GM21737 (cell line): ENCODE results near the gene STX7.
A peak's percentile ranks its signal among the peaks of the same experiment; 100 is the strongest.

Experiments used
- ATAC-seq: cut with Tn5 transposase; IDR thresholded peaks from one replicate; pipeline ENCODE4 v1.9.1; 2021; ENCODE audit warnings: mild to moderate bottlenecking, moderate library complexity; ENCODE audit not compliant: unreplicated experiment

STX7 gene

GRCh38 chr6:132506869-132507808, 5.8 kb downstream of the STX7 start:
- ATAC-seq, result no peak

DNA sequence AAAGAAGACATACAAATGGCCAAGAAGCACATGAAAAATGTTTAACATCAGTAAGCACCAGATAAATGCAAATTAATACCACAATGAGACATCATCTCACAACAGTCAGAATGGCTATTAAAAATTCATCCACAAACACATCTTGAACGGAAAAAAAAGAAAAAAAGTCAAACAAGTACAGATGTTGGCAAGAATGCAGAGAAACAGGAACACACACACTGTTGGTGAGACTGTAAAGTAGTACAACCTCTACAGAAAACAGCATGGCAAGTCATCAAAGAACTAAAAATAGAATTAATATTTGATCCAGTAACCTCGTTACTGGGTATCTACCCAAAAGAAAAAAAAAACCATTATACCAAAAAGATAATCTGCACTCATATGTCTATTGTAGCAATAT, 6.5 kb downstream of the STX7 start:
- no peak for ATAC-seq

GRCh38 chr6:132505158-132505557, 7.8 kb downstream of the STX7 start:
- ATAC-seq, result no peak

GRCh38 chr6:132504757-132505156, 8.2 kb downstream of the STX7 start:
- ATAC-seq, result no peak

DNA sequence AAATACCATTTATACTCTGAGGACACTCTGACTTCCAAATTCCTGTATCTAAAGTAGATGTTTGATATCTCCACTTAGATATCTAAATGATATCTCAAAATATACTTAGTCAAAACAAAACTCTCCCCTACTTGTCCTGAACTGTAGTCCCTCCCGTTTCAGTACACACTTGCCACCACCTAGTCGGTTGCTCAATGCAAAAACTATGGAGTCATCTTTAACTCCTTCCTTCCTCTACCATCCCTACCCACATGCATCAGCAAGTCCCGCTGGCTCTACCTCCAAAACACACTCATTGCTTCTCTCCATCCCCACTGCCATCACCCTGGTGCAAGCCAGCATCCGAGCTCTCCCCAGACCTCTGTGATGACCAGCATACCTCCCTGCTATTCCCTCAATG, 13.2 kb downstream of the STX7 start:
- ATAC-seq, result no peak

DNA sequence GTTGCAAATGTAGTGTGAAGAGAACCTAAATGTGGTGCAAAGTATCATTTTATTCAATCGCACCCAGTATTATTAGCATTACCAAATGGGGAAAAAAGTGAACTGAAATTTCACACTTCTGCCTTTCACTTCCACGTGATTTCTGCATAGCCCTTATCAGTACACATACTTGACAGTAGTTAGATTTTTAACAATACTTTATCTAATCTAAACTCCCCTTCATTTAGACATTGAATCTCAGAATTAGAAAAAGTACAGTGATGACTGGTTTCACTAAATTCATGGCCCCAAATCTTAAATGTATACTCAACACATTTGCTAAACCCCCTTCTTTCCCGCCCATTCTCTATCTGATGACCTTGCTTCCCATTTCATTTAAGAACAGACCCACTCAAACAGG, 14.3 kb downstream of the STX7 start:
- ATAC-seq, result peak; percentile 35

- no peak for ATAC-seq
Observed at GRCh38 chr6:132496519-132497180, 16.3 kb downstream of the STX7 start.

- peak; percentile 44 for ATAC-seq
Observed at GRCh38 chr6:132495604-132496079, 17.3 kb downstream of the STX7 start.

DNA sequence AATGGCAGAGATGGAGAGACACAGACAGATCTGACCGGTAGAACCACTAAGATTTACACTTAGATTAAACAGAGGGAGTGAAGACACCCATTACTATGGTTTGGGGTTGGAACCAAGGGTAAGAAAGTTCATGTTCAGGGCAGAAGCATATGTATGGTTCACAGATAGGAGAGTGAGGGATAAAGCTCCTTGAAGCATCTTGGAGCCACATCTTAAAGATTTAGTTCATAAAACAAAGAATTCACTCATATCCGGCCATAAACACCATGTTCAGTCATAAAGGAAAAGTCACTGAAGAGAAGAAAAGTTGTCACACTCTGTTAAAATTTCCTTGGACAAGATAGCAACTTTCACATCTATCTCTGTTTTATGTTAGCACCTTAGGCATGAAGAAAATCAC, 18.0 kb downstream of the STX7 start:
- ATAC-seq, result no peak

- ATAC-seq, result no peak
Observed at GRCh38 chr6:132491881-132492280, 21.0 kb downstream of the STX7 start.

GRCh38 chr6:132491303-132491702, 21.6 kb downstream of the STX7 start:
- ATAC-seq, result no peak

DNA sequence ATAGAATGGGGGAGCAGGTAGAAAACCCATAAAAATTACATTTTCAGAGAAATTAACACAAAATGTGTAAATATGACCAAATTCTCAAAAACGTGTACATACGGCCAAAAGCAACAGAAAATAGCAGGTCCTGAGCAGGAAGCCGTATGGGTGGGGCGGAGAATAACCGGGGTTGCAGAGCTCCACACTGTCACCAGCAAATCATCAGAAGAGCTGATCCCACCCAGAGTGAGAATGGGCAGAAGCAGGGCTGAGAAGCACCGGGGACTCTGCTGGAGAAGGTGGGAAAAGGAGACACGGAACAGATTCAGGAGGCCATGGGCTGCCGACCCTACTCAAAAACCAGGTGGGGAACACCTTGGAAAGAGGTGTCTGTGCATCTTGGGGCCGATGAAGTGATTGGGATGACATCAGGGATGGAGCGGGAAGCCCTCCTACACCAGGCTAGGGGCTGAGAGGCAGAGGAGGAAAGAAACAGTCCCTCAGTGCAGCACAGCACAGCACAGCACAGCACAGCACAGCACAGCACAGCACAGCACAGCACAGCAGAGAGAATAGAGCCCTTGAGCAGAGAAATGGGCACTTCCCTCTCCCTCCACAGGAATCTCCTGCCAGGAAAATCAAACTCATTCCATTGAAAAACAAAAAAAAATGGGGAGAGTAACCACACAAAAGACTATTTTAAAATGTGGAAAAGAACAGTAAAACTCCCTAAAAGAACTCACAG, 22.3 kb downstream of the STX7 start:
- peak; percentile 63 for ATAC-seq

GRCh38 chr6:132490024-132490423, 22.9 kb downstream of the STX7 start:
- peak; percentile 44 for ATAC-seq

- no peak for ATAC-seq
Observed at GRCh38 chr6:132489376-132489775, 23.5 kb downstream of the STX7 start.

GRCh38 chr6:132487762-132488161, 25.2 kb downstream of the STX7 start:
- ATAC-seq, result no peak

- no peak for ATAC-seq
Observed at GRCh38 chr6:132484680-132485018, 28.3 kb downstream of the STX7 start.

DNA sequence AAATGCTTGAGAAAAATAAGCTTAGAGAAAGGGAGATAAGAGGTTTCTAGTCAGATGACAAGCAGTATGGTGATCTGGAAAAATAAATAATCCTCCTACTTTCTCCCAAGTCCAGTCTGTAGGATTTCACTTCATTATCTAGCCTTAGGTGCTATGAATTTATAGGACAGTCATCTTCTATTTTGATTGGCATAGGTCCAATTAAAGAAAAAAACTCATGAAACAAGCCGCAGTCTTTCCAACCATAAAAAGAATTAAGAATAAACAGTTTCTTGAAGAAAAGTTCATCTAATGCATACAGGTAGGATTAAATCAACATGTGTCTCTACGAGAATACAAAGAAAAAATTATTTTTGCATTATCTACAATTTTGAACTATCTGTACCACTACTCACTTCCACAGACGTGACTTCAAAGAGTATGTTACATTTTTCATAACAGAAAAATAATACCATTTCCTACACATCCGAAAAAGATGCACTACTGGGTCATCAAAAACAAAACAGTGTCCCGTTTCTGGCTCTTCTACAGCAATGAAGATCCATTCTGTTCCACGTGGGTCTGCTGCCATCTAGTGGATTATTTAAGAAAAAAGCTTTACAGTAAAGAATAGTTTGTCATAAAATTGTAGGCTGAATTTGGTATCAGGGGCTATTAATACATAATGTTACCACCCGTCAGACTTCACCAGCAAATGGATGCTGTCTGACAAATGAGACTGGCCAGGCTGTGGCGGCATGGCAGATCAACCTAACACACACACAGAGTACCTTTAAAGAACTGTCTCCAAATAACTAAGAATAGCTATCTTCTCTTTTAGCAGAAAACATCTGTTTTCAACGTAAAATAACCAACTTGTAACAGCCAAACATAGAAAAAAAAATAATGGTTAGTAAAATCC, 28.9 kb downstream of the STX7 start:
- peak; percentile 69 for ATAC-seq

DNA sequence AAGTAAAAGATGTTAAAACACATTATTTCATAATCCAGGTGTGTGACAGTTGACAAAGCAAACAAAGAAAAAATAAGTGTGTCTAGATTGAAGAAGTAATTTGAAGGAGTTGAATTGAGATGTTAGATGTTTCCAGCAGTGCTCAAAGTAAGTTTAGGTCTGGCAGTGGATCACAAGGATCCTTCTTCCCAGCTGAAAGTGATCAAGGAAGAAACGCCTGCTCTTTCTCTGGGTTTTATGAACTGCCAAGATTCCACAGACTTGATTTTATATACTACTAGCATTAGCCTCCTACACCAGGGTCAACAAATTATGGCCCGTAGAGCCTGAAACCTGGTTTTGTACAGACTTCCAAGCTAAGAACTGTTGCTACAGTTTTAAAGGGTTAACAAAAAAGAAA, 30.3 kb downstream of the STX7 start:
- no peak for ATAC-seq

GRCh38 chr6:132481189-132481588, 31.7 kb downstream of the STX7 start:
- no peak for ATAC-seq

DNA sequence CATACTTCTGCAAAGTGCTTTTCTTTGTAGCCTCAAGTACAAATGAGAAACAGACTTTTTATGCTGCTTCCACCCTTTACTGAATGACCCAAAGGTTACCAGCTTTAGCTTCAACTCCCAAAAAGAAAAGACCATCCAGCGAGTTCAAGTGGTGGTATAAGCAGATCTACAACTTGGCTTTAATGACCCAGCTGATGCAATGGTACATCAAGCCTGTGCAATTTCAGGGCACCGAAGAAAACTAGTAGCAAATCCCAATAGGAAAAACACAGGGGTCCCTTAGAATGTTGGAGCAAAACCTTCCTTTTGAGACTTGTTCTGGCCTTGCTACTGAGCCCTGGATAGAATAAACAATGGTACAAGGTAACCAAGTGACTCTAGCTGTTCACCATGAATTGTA, 33.8 kb downstream of the STX7 start:
- no peak for ATAC-seq

DNA sequence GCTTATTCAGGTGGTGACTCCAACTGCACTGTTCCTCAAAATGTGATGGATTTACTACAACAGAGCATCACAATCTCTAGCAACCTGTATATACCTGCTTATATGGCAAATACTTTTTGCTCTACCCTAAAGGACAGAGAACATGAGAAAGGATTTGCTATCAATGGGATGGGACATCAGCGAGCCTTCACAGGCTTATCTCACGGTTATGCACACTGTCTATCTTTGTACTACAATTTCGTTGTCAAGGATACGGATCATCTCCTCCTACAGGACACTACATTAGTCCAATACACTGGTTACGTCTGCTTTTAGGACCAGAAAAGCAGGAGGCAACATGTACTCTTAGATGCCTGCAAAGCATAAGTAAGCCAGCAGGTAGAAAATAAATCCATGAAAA, 34.2 kb downstream of the STX7 start:
- ATAC-seq, result no peak
